ENCODE data around the gene DERA. TPM values are rescaled to one million over a fixed set of nuclear protein-coding genes. Genes with fewer than 3 reads are reported as not detected.

Gene DERA
- polyA plus RNA-seq, 3 donors, result 16.2 to 84.2 (median 83.6) TPM

GRCh38 chr12:16046266-16046665 is 135.1 kb downstream of the DERA start:
- no peak overlapping the region for H3K27ac ChIP-seq (ENCODE audit: low read depth in 1 of 2, low read length in 2 of 2)
- H3K79me2 ChIP-seq (ENCODE audit: insufficient read depth, low read length), result no peaks in the 10 kb centered on the region
- Mint-ChIP-seq H3K27me3 (ENCODE audit: low read depth in 3 of 3) (no peaks in the 10 kb centered on the region), H3K36me3 (no peaks in the 10 kb centered on the region), H3K4me3 (no peak overlapping the region), H3K4me1 (no peaks in the 10 kb centered on the region), H3K9me3 (peaks cover 9 to 26% (median 17%) of the 10 kb centered on the region in 7 donors), H3K27ac (no peak overlapping the region)
- no peak overlapping the region for H3K4me2 ChIP-seq (replicated peaks; ENCODE audit: extremely low read depth, low read length, poor library complexity, severe bottlenecking)
- H3K4me1 ChIP-seq (ENCODE audit: control insufficient read depth in 1 of 2, insufficient read depth in 2 of 2, low read length in 2 of 2), result no peaks in the 10 kb centered on the region
- no peaks in the 10 kb centered on the region for H3K36me3 ChIP-seq (replicated peaks in 1 of 2; ENCODE audit: control insufficient read depth in 1 of 2, insufficient read depth in 2 of 2, low read length in 2 of 2)
- H3K9ac ChIP-seq (ENCODE audit: insufficient read depth, low read length, poor library complexity, severe bottlenecking), result no peak overlapping the region
- H2AFZ ChIP-seq (ENCODE audit: insufficient read depth, low read depth, low read length, poor library complexity, severe bottlenecking), result no peak overlapping the region
- H3K4me3 ChIP-seq (replicated peaks in 1 of 3; ENCODE audit: low read depth in 2 of 3, low read length in 3 of 3), result no peak overlapping the region
- TF ChIP-seq CTCF (IDR thresholded peaks at IDR 0.05), result no peak
- no peak for DNase-seq
- H4K20me1 ChIP-seq (ENCODE audit: insufficient read depth, low read length), result no peaks in the 10 kb centered on the region
- no peaks in the 10 kb centered on the region for H3K27me3 ChIP-seq (ENCODE audit: control insufficient read depth in 2 of 2, insufficient read depth in 2 of 2, low read length in 2 of 2)
- H3K9me3 ChIP-seq (replicated peaks in 1 of 2; ENCODE audit: control insufficient read depth in 1 of 2, insufficient read depth in 1 of 2, low read length in 2 of 2), result peaks cover 0 to 6% of the 10 kb centered on the region in 2 donors
- intact Hi-C loops (cut with micrococcal nuclease), result no loop called here
- WGBS (ENCODE audit: insufficient coverage), result 80% methylated on average over 1 of the region's 1 CpG

GRCh38 chr12:16048511-16048910 is 137.4 kb downstream of the DERA start:
- no peaks in the 10 kb centered on the region for H3K27me3 ChIP-seq (ENCODE audit: control insufficient read depth in 2 of 2, insufficient read depth in 2 of 2, low read length in 2 of 2)
- H3K9me3 Mint-ChIP-seq, result peaks cover 9 to 27% (median 17%) of the 10 kb centered on the region in 7 donors
- peaks cover 0 to 9% of the 10 kb centered on the region in 2 donors for H3K9me3 ChIP-seq (replicated peaks in 1 of 2; ENCODE audit: control insufficient read depth in 1 of 2, insufficient read depth in 1 of 2, low read length in 2 of 2)

More at GRCh38 chr12:16048511-16048910, 137.4 kb downstream of the DERA start:
- Histone ChIP-seq H3K4me3 (replicated peaks in 1 of 3; ENCODE audit: low read depth in 2 of 3, low read length in 3 of 3) (no peak overlapping the region), H3K36me3 (replicated peaks in 1 of 2; ENCODE audit: control insufficient read depth in 1 of 2, insufficient read depth in 2 of 2, low read length in 2 of 2) (no peaks in the 10 kb centered on the region), H3K79me2 (ENCODE audit: insufficient read depth, low read length) (no peaks in the 10 kb centered on the region), H2AFZ (ENCODE audit: insufficient read depth, low read depth, low read length, poor library complexity, severe bottlenecking) (no peak overlapping the region), H3K9ac (ENCODE audit: insufficient read depth, low read length, poor library complexity, severe bottlenecking) (no peak overlapping the region), H3K4me2 (replicated peaks; ENCODE audit: extremely low read depth, low read length, poor library complexity, severe bottlenecking) (no peak overlapping the region), H3K27ac (ENCODE audit: low read depth in 1 of 2, low read length in 2 of 2) (no peak overlapping the region), H3K4me1 (ENCODE audit: control insufficient read depth in 1 of 2, insufficient read depth in 2 of 2, low read length in 2 of 2) (no peaks in the 10 kb centered on the region), H4K20me1 (ENCODE audit: insufficient read depth, low read length) (no peaks in the 10 kb centered on the region)
- intact Hi-C loops (cut with micrococcal nuclease), result no loop called here
- Mint-ChIP-seq H3K27me3 (ENCODE audit: low read depth in 3 of 3) (peaks cover 0 to 2% (median 0%) of the 10 kb centered on the region in 3 donors), H3K27ac (no peak overlapping the region), H3K4me1 (no peaks in the 10 kb centered on the region), H3K4me3 (no peak overlapping the region), H3K36me3 (no peaks in the 10 kb centered on the region)
- no peak for TF ChIP-seq CTCF (IDR thresholded peaks at IDR 0.05)
- DNase-seq, result no peak
- WGBS (ENCODE audit: insufficient coverage), result no CpG with 5 or more reads among the region's 2 CpGs

Measured in CD14-positive monocyte (primary cell).